ENCODE results near the gene CDCA4.

- TF ChIP-seq EZH2 (IDR thresholded peaks at IDR 0.05; ENCODE audit: borderline replicate concordance, low read length) = no peak
- TF ChIP-seq, protein P1, sequence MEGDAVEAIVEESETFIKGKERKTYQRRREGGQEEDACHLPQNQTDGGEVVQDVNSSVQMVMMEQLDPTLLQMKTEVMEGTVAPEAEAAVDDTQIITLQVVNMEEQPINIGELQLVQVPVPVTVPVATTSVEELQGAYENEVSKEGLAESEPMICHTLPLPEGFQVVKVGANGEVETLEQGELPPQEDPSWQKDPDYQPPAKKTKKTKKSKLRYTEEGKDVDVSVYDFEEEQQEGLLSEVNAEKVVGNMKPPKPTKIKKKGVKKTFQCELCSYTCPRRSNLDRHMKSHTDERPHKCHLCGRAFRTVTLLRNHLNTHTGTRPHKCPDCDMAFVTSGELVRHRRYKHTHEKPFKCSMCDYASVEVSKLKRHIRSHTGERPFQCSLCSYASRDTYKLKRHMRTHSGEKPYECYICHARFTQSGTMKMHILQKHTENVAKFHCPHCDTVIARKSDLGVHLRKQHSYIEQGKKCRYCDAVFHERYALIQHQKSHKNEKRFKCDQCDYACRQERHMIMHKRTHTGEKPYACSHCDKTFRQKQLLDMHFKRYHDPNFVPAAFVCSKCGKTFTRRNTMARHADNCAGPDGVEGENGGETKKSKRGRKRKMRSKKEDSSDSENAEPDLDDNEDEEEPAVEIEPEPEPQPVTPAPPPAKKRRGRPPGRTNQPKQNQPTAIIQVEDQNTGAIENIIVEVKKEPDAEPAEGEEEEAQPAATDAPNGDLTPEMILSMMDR (conservative IDR thresholded peaks at IDR 0.05 in 1 of 2, IDR thresholded peaks at IDR 0.05 in 1 of 2; ENCODE audit: extremely low read depth in 1 of 2, insufficient read depth in 1 of 2, low read depth in 1 of 2, low read length in 2 of 2) = no peak
Measured at GRCh38 chr14:104978746-104979691, 41.9 kb downstream of the CDCA4 start.
